ENCODE data around the gene TBXA2R. TPM values are rescaled to one million over a fixed set of nuclear protein-coding genes. Genes with fewer than 3 reads are reported as not detected.

TBXA2R gene
- total and polyA plus RNA-seq, 8 donors: 0.42 to 1.5 (median 0.73) TPM

DNA sequence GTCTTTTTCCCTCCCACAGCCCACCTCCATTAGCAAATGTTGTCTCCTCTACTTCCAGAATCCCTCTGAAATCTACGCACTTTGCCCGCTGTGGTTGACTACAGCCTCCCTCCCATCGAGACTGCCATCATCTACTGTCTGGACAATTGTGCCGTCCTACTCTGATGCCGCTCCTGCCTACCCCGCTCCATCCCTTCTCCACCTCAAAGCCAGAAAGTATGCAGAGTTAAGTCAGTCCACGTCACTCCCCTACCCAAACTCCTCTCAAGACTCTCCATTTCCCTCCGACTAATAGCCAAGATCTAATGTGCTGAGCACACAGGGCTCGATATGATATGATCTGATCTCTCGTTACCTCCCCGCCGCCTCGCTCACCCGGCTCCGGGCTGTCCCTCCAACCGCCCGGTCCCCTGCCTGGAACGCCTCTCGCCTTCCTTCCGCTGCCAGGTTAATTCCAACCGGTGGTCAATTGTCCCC is 19.4 kb upstream of the TBXA2R start:
- peak overlapping the region in 3 of 4 donors; percentile 91 to 98 (median 93) for H3K27ac ChIP-seq
- H3K4me1 ChIP-seq: peaks cover 0 to 13% (median 7%) of the 10 kb centered on the region in 3 donors
- peak in 1 of 4 donors; percentile 1 for ATAC-seq
- H3K27me3 ChIP-seq: no peaks in the 10 kb centered on the region
- peak overlapping the region; percentile 90 to 100 (median 96) for H3K4me3 ChIP-seq
- FAIRE-seq: no peak
- DNase-seq: no peak
- H3K9me3 ChIP-seq: no peaks in the 10 kb centered on the region
- TF ChIP-seq, protein P1, sequence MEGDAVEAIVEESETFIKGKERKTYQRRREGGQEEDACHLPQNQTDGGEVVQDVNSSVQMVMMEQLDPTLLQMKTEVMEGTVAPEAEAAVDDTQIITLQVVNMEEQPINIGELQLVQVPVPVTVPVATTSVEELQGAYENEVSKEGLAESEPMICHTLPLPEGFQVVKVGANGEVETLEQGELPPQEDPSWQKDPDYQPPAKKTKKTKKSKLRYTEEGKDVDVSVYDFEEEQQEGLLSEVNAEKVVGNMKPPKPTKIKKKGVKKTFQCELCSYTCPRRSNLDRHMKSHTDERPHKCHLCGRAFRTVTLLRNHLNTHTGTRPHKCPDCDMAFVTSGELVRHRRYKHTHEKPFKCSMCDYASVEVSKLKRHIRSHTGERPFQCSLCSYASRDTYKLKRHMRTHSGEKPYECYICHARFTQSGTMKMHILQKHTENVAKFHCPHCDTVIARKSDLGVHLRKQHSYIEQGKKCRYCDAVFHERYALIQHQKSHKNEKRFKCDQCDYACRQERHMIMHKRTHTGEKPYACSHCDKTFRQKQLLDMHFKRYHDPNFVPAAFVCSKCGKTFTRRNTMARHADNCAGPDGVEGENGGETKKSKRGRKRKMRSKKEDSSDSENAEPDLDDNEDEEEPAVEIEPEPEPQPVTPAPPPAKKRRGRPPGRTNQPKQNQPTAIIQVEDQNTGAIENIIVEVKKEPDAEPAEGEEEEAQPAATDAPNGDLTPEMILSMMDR (IDR thresholded peaks at IDR 0.05): no peak
- no peaks in the 10 kb centered on the region for H3K36me3 ChIP-seq
- intact Hi-C loops (cut with DNase I): no loop called here
- WGBS, 2 donors: 0 to 2% methylated on average over 21 of the region's 21 CpGs

DNA sequence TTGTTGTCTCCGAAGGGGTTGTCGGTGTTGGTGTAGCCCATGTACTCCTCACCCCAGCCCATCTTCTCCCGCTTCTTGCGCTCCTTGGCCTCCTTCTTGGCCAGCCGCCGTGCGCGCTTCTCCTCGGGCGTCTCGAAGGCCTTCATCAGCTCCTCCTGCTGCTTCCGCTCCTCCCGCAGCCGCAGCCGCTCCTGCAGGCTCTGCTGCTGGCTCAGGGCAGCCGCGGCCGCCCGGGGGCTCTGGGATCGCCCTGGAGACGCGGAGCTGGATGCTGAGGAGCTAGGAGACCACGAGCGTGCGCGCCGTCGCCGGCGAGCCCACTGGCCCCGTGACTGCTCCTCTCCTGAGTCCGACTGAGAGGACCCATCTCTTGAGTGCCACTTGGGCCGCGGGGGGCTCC is 17.0 kb upstream of the TBXA2R start:
- no peak overlapping the region for H3K27ac ChIP-seq
- intact Hi-C loops (cut with DNase I): no loop called here
- no peaks in the 10 kb centered on the region for H3K9me3 ChIP-seq
- no peak for FAIRE-seq
- DNase-seq: peak in 2 of 6 donors; percentile 27 to 67
- H3K4me1 ChIP-seq: peaks cover 0 to 13% (median 7%) of the 10 kb centered on the region in 3 donors
- no peak for ATAC-seq
- no peaks in the 10 kb centered on the region for H3K27me3 ChIP-seq
- TF ChIP-seq, protein P1 (IDR thresholded peaks at IDR 0.05): no peak
- 90 to 93% methylated on average over 34 of the region's 34 CpGs for WGBS, 2 donors
- H3K36me3 ChIP-seq: no peaks in the 10 kb centered on the region
- no peak overlapping the region for H3K4me3 ChIP-seq

DNA sequence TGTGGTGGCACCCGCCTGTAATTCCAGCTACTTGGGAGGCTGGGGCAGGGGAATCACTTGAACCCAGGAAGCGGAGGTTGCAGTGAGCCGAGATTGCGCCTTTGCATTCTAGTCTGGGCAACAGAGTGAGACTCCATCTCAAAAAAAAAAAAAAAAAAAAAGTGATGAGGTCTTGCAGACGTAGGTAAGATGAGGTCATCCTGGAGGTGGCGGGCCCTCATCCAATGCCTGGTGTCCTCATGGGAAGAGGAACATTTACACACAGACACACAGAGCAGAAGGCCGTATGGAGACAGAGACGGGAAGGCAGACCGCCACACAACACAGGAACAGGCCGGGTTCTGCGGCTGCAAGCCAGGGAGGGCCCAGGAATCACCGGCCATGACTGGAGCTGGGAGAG is 15.5 kb upstream of the TBXA2R start:
- WGBS, 2 donors: 83 to 86% methylated on average over 12 of the region's 12 CpGs
- Histone ChIP-seq H3K4me1 (peaks cover 0 to 13% (median 7%) of the 10 kb centered on the region in 3 donors), H3K27me3 (no peaks in the 10 kb centered on the region), H3K27ac (no peak overlapping the region), H3K4me3 (no peak overlapping the region), H3K9me3 (no peaks in the 10 kb centered on the region), H3K36me3 (no peaks in the 10 kb centered on the region)
- no peak for ATAC-seq
- DNase-seq: no peak
- FAIRE-seq: no peak
- TF ChIP-seq, protein P1 (IDR thresholded peaks at IDR 0.05): no peak
- intact Hi-C loops (cut with DNase I): no loop called here

DNA sequence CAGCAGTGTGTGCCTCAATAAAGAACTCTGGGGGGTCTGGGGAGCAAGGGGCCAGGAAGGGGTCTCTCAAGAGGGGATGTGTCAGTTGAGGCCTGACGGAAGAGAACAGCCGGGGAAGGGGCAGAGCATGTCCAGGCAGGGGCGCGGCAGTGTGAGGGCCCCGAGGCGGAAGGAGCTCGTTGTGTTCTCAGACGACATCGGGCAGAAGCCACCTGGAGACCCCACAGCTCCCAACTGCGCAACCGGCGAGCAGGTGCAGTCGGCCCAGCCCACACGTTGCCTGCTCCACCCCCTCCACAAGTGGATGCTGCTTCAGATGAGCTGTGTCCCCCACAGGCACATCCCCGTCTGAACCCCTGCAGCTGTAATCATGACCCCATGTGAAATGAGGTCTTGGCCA is 15.0 kb upstream of the TBXA2R start:
- DNase-seq: peak in 1 of 6 donors; percentile 75

More for the DNA sequence above, 15.0 kb upstream of the TBXA2R start:
- Histone ChIP-seq H3K4me3 (no peak overlapping the region), H3K4me1 (peaks cover 0 to 13% (median 7%) of the 10 kb centered on the region in 3 donors), H3K9me3 (no peaks in the 10 kb centered on the region), H3K36me3 (no peaks in the 10 kb centered on the region), H3K27me3 (no peaks in the 10 kb centered on the region), H3K27ac (no peak overlapping the region)
- TF ChIP-seq, protein P1 (IDR thresholded peaks at IDR 0.05): no peak
- WGBS, 2 donors: 90 to 92% methylated on average over 15 of the region's 15 CpGs
- intact Hi-C loops (cut with DNase I): no loop called here
- FAIRE-seq: no peak
- no peak for ATAC-seq

Data from pancreas (tissue), 10 donors.